Measurements from ENCODE around the gene PSMG2.
"Not testable (repeated sequence)": the region's sequence is repeated elsewhere in the genome, so short reads cannot be mapped to it uniquely, and the experiment has no call there.

PSMG2 gene

DNA sequence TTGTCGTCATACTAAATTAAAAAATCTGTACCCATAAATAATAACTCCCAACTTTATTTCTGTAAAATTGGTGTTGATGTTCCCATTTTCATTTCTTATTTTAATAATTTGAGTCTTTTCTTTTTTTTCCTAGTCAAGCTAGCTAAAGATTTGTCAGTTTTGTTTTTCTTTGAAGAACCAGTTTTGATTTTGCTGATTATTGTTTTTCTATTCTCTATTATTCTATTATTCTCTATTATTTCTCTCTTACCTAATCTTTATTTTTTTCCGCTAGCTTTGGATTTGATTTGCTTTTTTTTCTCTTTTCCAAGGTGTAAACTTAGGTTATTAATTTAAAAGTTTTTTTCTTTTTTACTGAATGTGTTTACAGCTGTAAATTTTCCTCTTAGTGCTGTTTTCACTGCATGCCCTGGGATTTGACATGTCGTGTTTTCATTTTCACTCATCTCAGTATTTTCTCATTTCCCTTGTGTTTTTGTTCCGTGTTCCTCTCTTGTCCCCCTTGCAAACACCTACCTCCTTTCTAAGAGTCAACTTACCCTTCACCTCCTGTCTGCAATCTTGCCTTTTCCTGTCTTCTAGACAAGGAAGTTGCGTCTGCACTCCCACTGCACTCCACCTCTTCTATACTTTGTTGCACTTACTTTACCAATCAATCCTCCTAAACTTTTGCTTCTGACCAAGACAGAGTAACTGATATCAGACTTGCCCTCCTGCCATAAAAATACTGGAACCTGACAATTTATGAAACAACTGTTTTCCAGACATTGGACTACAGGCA lies 18.8 kb downstream of the PSMG2 start:
- no peak for DNase-seq (ENCODE audit: low read depth in 2 of 2)

DNA sequence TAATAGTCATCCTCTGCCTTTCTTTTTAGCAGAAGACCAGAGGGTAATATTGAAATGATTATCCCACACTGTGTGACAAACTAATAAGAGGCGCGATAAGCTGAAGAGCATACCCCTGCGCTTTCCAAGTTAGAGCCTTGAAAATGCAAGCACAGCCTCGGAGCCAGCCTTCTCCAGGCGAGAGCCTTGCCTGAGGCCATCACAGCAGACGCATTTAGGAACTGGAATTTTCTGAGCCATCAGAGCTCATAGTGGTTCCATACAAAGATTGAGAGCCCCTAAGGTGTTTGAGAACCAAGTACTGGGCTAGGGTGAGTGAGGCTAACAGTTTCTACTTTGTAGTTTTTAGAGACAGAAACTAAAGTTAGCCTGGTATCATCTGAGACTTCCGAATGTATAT lies 19.9 kb downstream of the PSMG2 start:
- no peak for DNase-seq (ENCODE audit: low read depth in 2 of 2)

DNA sequence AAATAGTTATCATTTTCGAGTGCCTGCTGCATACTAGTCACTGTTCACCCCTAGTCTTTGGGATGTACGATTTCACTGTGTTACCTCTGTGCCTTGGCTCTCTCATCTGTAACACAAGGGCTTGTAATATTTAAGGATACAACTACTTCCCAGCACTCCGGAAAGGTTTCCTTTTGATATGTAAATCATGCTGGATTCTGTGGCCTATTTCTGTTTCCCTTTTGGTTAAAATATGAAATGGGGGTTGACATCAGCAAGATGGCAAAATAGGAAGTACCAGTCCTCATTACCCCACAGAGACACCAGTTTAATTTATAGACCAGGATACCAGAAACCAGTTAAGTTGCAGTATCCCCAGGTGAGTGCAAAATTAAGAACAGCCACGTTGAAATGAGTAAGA lies 23.5 kb downstream of the PSMG2 start:
- DNase-seq (ENCODE audit: low read depth in 2 of 2), result no peak

DNA sequence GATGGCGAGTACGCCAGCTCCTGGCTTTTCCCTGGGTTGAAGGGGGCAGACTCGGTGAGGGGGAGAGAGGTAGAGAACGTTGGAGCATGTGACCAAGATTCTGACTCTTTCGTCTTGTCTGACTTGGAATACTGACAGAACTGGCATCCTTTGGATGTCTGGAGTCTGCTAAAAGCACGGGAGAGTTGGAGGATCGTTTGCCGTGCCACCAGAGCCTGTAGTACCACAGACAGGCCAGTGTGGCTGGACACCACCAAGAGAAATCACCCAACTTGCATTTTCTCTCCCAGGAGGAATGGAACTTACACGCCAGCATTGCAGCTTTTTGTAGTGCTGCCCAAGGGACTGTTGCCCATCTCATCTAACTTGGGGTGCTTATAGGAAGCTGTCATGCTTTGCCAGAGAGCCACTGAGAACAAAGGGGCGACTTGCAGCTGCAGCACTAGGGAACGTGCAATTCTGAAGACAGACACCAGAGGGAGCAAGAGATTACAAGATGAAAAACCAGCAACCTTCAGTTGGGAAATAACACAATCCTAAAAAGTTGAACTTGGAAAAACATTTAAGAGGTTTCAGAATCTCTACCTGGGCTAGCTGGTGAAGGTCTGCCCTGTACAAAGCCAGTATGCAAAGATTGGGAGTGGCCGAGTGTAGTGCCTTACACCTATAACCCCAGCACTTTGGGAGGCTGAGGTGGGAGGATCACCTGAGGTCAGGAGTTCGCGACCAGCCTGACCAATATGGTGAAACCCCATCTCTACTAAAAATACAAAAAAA lies 24.1 kb downstream of the PSMG2 start:
- peak in 1 of 2 donors; percentile 42 for DNase-seq (ENCODE audit: low read depth in 2 of 2)

DNA sequence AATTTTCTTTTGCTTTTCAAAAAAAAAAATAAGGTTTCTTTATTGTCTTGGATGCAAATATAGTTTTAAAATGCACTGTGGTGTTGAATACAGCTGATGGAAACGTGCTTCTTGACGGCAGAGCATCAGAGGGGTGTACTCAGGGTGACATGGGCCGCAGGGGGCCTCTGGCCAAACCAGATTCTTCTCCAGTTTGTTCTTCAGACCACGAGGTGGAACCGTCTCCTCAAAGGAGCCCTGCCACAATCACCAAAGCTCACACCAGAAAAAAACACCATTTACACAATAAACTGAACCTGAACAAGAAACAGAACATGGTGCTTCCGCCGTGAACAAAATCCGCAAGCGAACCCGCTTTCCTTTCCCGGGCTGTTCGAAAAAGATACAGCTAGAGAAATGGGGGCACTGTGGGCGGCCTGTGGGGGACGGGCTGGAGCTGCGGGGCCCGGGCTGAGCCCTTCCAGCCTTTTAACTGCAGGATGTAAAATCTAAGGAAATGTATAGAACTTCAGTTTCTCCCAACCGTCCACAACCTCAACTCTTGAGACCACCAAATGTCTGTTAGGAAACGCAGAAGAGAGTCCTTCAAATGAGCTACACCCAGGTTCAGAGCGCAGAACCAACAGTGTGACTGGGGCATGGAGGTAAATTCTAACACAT lies 34.5 kb downstream of the PSMG2 start:
- DNase-seq (ENCODE audit: low read depth in 2 of 2), result no peak

DNA sequence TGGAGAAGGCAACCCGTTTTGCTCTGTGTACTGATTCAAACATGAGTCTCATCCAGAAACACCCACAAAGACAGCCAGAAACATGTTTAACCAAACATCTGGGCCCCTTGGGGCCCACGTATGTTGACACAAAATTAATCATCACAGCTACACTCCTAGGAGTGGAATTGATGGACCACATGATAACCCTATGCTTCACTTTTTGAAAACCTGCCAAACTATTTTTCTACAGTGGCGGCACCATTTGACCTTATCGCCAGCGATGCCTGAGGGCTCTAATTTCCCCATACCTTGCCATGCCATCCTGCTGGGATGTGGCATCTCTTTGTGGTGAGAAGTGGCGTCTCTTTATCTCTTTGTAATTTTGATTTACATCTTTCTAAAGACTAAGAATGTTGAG lies 38.5 kb downstream of the PSMG2 start:
- DNase-seq (ENCODE audit: low read depth in 2 of 2), result no peak

DNA sequence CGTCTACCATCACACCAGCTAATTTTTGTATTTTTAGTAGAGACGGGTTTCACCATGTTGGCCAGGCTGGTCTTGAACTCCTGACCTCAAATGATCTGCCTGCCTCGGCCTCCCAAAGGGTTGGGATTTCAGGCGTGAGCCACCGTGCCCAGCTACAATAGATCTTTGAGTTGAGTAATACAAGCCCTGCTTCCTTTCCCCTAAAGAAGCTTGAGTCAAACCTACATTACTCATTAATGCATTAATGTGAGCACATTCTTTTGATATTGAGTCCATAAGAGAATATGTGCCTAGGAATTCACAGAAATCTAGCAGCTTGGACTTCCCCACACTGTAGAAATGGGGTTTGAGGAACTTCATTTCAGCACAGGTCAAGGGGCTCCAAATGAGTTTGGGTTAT lies 39.6 kb downstream of the PSMG2 start:
- no peak for DNase-seq (ENCODE audit: low read depth in 2 of 2)

DNA sequence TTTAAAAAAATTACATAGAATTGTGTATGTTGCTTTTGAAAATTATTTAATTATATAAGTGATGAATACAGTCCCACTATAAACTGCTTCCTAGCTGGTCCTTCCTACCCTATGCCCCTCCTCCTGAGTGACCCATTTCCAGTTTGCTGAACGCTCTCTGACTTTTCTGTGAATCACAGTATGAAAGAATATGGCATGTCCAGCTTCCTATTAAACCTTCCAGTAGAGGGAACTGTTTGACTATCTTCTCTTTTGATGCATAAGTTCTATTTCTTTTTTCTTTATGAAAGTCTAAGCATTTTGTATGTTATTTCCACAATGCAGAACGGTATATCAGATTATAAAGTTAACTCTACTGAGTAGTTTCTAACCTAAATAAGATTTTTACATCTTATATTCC lies 41.3 kb downstream of the PSMG2 start:
- no peak for DNase-seq (ENCODE audit: low read depth in 2 of 2)

DNA sequence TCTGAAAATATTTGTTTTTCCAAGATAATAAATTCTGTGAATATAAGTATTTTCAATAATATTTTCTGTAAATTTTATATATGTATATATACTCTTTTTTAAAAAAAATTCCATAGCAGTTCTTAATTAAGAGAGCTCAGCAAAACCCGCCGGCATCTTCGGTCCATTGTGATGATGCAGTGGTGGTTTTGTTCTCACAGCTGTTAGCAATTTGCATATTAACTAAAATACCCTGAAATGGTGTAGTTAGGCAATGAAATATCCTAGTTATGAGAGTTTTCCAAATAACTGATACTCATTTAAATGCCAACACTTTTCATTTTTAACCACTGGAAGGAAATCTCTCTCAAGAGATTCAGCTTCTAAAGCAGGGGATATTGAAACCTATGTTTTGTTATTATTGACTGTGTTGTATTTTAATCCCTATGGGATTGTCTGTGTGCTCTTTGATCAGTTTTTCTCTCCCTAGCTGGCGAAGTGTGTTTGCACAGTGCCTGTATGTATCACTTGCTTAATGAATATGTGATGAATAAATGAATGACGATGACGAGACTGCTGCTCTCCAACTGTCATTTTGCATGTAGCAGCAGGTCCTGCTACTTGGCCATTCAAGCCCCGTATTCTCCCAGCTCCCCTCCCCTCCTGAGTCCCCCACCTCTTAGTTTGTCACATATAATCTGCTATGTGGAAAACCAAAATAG lies 42.4 kb downstream of the PSMG2 start:
- DNase-seq (ENCODE audit: low read depth in 2 of 2), result no peak

DNA sequence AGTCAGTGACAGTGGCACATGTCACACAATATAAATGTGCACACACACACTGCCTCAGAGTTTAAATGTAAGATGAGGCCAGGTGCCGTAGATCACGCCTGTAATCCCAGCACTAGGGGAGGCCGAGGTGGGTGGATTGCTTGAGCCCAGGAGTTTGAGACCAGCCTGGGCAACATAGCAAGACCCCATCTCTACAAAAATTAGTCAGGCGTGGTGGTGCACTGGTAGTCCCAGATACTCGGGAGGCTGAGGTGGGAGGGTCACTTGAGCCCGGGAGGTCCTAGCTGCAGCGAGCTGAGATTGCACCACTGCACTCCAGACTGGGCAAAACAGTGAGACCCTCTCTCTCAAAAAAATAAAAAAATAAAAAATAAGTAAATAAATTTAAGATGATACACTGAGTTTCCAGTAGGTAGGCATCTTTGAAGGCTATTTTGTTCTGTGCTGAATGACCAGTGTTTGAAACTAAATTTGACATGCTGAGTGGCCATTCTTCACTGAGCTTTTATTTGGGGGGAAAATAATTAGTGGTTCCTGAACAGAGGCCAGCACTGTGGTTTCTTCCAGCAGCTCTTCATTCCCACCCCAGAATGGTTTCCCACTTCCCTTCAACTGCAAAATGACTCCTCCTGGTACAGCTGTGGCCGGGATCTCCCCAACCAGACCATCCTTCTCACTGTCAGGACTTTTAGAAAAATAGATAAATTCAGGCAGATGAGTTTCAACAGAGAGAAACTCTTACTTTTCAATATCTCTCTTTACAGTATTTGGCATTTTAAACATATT lies 44.9 kb downstream of the PSMG2 start:
- no peak for DNase-seq (ENCODE audit: low read depth in 2 of 2)

DNA sequence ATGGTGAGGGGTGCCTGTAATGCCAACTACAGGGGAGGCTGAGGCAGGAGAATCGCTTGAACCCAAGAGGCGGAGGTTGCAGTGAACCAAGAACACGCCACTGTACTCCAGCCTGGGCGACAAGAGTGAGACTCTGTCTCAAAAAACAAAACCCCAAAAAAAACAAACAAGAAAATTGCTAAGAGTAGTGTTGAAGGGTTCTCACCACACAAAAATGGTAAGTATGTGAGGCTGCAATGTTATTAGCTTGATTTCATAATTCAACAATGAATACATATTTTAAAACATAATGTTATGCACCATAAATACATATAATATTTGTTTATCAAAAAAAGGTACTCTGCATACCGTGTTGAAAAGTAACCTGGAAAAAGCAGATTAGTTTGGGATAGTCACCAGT lies 45.8 kb downstream of the PSMG2 start:
- DNase-seq (ENCODE audit: low read depth in 2 of 2), result no peak

DNA sequence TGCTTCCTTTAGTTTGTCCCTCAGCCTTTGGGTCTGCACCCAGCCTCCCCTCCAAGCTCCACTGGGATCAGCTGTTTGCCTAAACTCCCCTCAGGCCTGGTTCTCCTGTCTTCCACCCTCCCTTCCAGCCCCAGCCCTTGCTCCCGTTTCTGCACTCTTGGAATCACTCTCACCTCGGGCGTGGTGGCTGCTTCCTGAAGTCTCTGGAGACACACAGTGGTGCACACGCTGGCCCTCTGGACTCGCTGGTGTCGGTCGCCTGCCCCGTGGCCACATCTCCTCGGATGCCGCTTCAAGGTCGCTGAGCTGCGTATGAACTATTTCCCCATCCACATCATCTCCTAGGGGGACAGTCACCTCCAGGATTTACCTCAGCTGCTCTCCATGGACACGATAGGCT lies 46.3 kb downstream of the PSMG2 start:
- DNase-seq (ENCODE audit: low read depth in 2 of 2), result no peak

DNA sequence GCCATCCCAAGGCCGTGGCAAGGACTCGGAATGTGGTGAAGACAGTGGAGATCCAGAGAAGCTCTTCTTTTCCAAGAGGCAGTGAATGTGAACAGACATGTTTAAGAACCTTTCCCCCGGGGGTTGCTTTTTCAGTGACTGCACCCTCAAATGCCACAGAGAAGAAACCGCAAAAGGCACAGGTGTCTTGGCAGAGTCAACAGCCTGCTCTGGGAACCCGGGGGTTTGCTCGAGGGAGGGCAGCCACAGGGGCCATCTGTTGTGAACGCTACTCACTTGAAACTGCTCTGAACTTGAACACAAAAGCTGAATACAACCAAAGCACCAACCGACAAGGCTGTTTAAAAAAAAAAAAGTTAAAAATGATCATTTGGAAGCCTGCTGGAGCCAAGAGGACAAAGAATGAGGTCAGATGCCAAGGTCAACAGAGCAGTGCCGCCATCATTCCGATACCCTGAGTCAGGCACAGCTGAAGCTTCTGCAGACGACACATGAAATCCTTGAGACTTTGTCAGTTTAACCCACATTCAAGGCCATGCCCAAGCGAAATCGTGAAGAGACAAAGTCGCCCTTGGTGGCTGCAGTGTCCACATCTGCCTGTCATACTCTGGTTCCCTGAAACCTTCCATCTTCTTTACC lies 47.4 kb downstream of the PSMG2 start:
- DNase-seq (ENCODE audit: low read depth in 2 of 2), result no peak

DNA sequence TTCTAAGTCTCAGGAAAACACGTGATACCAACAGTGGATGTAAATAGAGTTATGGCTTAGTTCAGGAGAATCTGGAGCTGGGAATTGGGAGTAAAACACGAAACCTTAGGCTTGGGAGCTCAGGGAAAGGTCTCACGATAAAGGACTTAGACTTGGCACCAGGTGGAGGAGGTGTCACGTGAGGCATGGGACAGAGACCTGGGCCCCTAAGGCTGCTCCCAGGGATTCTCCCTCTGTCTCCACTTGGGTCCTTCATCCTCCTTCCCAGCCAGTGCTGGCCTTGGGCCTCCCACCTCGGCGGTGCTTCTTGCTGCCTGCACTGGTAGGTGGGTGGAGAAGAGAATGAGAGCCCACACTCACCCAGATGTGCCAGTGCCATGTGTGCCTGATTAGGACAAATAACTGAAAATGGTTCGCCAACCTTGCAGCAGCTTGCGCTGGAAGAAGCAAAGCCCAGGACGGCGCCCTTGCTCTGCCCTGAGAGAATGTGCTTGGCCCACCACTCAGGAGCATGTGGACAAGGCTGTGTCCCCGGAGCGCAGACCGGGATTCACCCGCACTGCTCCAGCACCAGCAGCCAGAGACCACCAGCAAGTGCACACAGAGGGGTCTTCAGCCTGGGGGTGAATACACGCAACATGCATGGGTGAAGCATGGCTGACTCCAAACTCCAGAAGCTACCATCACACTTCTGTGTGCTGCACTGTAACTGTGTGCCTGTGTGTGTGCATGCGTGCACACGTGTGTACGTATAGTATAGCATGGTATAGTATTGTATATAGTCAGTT lies 48.1 kb downstream of the PSMG2 start:
- no peak for DNase-seq (ENCODE audit: low read depth in 2 of 2)

DNA sequence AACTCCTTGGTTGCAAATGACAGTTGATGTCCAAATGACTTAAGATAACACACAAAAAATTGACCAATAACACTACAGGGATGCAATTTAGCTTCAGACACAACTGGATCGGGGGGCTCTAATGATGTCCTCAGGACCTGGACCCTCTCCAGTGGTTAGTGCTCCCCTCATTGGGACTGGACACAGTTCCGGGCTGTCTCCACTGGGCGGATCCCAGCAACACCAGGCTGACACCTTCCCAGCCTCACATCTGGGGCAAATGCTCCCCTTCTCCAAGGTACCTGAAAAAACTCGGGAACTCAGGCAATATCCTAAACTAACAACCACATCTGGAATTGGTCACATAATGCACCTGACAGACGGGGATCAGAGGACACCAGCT lies 48.7 kb downstream of the PSMG2 start:
- no peak for DNase-seq (ENCODE audit: low read depth in 2 of 2)

DNA sequence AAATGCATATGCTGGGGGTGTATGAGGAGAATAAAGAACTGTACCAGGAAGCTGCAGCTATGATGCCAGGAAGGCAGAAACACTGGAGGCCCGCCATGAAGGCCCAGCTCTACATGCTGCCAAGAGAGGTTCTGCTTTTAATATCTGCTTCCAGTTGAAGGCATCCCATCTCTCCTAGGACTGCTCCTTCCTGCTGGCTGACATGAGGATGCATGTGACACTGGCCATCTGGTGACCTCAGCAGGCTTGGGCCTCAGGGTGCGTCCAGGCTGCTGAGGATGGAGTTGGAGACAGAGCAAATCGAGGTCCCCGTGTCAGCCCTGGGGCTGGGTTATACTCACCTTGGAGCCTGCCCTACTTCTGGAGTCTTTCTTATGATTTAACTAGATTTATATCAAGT lies 49.0 kb downstream of the PSMG2 start:
- DNase-seq (ENCODE audit: low read depth in 2 of 2), result no peak

DNA sequence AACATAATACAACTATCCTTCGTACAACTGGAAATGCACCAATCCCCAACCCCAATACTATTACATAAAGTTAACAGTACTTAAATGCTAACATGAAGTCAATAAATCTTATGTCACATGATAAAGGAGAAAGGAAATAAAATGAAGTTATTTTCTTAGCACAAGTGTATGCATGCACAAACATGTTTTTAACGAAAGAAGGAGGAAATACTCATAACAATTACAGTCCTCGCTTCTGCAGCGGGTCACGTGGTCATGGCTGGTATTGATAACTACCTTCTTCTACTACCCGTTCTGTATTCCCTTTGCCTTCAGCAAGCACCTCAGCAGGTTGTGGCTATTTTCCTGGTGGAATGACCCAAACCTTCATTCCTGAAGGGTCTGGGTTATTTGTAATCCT lies 51.7 kb downstream of the PSMG2 start:
- no peak for DNase-seq (ENCODE audit: low read depth in 2 of 2)

DNA sequence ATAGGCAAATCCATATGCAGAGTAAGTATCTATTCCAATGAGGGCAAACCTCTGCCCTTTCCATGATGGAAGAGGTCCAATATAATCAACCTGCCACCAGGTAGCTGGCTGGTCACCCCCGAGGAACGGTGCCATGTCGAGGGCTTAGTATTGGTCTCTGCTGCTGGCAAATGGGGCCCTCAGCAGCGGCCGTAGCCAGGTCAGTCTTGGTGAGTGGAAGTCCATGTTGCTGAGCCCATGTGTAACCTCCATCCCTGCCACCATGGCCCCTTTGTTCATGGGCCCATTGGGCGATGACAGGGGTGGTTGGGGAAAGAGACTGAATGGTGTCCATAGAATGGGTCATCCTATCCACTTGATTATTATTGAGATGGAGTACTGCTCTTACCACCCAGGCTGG lies 52.8 kb downstream of the PSMG2 start:
- not testable (repeated sequence) for DNase-seq (ENCODE audit: low read depth in 2 of 2)

DNA sequence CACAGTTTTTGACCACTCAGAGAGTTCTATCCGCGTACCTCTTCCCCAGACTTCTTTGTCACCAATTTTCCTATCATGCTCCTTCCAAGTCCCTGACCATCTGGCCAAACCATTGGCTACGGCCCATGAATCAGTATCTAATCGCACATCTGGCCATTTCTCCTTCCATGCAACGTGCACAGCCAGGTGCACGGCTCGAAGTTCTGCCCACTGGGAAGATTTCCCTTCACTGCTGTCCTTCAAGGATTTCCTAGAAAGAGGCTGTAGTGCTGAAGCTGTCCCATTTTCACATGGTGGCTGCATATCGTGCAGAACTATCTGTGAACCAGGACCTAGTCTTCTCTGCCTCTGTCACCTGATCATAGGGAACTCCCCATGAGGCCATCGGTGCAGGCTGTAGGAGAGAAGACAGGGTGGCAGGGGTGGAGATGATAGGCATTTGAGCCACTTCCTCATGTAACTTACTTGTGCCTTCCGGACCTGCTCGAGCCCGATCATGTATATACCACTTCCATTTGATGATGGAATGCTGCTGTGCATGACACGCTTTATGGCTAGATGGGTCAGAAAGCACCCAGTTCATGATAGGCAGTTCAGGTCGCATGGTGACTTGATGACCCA lies 53.9 kb downstream of the PSMG2 start:
- DNase-seq (ENCODE audit: low read depth in 2 of 2), result not testable (repeated sequence)

DNA sequence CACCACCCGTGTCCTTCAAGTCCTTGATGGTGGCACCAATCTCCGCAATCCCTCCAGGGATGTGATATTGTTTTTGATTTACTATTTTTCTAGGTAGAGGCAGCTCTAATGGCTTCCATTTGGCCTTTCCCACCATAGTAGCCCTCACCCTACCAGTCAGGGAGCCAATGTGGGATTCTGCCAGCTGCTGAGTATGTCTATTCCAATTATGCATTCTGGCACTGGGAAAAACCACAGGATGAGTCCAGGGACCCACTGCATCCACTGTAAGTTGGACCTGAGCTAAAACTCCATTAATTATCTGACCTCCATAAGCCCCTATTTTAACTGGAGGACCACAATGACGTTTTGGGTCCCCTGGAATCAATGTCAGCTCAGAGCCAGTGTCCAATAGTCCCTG lies 55.7 kb downstream of the PSMG2 start:
- not testable (repeated sequence) for DNase-seq (ENCODE audit: low read depth in 2 of 2)
